Spleen (tissue), 11 donors: Measurements from ENCODE around the gene PTPRG. TPM values are rescaled to one million over a fixed set of nuclear protein-coding genes. Genes with fewer than 3 reads are reported as not detected.

Experiments
- DNase-seq: peaks from one replicate; pipeline ENCODE4 v3.0.0-alpha.2; 2020
- H3K27ac ChIP-seq, 8 donors: fragments of 200-600 bp; sonication (generic) in 7 of 8; 1 replicate in 4 of 8; 2 replicates in 4 of 8; pipeline versions ENCODE4 v1.5.0 to v1.8.0; 2016 to 2021; ENCODE audit warnings: inconsistent platforms in 4 of 8, mild to moderate bottlenecking in 4 of 8, moderate library complexity in 1 of 8
- H3K27me3 ChIP-seq, 7 donors: fragments of 200-600 bp; sonication (generic) in 6 of 7; replicated peaks in 1 of 7; 1 replicate in 4 of 7; 2 replicates in 3 of 7; pipeline versions ENCODE4 v1.5.0 to v1.8.0; 2016 to 2021; ENCODE audit warnings: inconsistent platforms in 3 of 7, mild to moderate bottlenecking in 1 of 7
- H3K36me3 ChIP-seq, 6 donors: fragments of 200-600 bp; sonication (generic) in 5 of 6; 1 replicate in 4 of 6; 2 replicates in 2 of 6; pipeline versions ENCODE4 v1.5.0 to v1.8.0; 2016 to 2021; ENCODE audit warnings: inconsistent platforms in 2 of 6
- H3K4me1 ChIP-seq, 6 donors: fragments of 200-600 bp; sonication (generic) in 5 of 6; 1 replicate in 3 of 6; 2 replicates in 3 of 6; pipeline versions ENCODE4 v1.5.0 to v1.8.0; 2016 to 2021; ENCODE audit warnings: inconsistent platforms in 3 of 6
- H3K4me3 ChIP-seq, 8 donors: fragments of 200-600 bp; sonication (generic) in 7 of 8; 1 replicate in 4 of 8; 2 replicates in 4 of 8; pipeline versions ENCODE4 v1.5.0 to v1.8.0; 2016 to 2021; ENCODE audit warnings: inconsistent platforms in 4 of 8, mild to moderate bottlenecking in 4 of 8, moderate library complexity in 2 of 8
- H3K9me3 ChIP-seq, 8 donors: fragments of 200-600 bp; sonication (generic) in 7 of 8; 1 replicate in 4 of 8; 2 replicates in 4 of 8; pipeline versions ENCODE4 v1.5.0 to v1.8.0; 2016 to 2021; ENCODE audit warnings: inconsistent platforms in 4 of 8
- POLR2A ChIP-seq, 3 donors: fragments of 450-650 bp; IDR thresholded peaks; one replicate each; pipeline ENCODE4 v1.5.1; 2017; ENCODE audit warnings: antibody characterized with exemption in 3 of 3, mild to moderate bottlenecking in 1 of 3
- POLR2AphosphoS5 ChIP-seq, 3 donors: sonication (generic); formaldehyde crosslinking; IDR thresholded peaks; one replicate each; pipeline ENCODE4 v1.5.1; 2017; ENCODE audit warnings: antibody characterized with exemption in 3 of 3
- whole genome bisulfite sequencing, 5 donors: extraction: QIAGEN DNeasy Blood & Tissue Kit in 3 of 5; methylation state at CpG; one replicate each; pipeline versions ENCODE4 v1.1.5 to v1.1.7; 2013 to 2018; 5-methylcytosine and 5-hydroxymethylcytosine counted together
- intact Hi-C: fragments of 100-400 bp; cut with DNase I; formaldehyde crosslinking; loops from one replicate; pipeline ENCODE4 v1.15.0; 2023; ENCODE audit warnings: low total_unique reads
- polyA plus RNA-seq, 3 donors: library from polyadenylated mRNA; stranded (reverse); fragments of 200-250 nt; gene quantifications; one replicate each; pipeline ENCODE4 v1.2.1, GENCODE V29; 2013
- total RNA-seq, 7 donors: library from RNA; depleted of rRNA in 3 of 7; stranded (reverse); fragments of >200 nt in 3 of 7; fragmentation: NEBNext Ultra II Directional in 4 of 7; extraction: Animal tissue kit (Norgen Biotek cat#: 25700) in 4 of 7; gene quantifications; one replicate each; pipeline versions ENCODE4 v1.1.0 to v1.2.1, GENCODE V29; 2016 to 2021
- TF ChIP-seq, protein P1 (sequence below), 11 experiments: fragments of 200-600 bp in 7 of 11; fragments of 450-650 bp in 4 of 11; sonication (generic) in 4 of 11; IDR thresholded peaks in 8 of 11; conservative IDR thresholded peaks in 3 of 11; 1 replicate in 7 of 11; 2 replicates in 4 of 11; pipeline versions ENCODE4 v1.4.0 to v1.8.0; 2016 to 2021; ENCODE audit warnings: antibody characterized with exemption in 11 of 11, inconsistent platforms in 4 of 11, mild to moderate bottlenecking in 1 of 11
- donor health status: healthy with polysubstance abuse.
- donor health status: DM: no; HTN: no; CAD: no; lungs with moderate emphysema.
- donor health status: DM: no; HTN: no; CAD: no.
- donor health status: Bipolar disorder and iron deficiency.
- donor health status: healthy.
- donor health status: DM: no; HTN: no; CAD: no.
- donor health status: DM: yes; HTN: yes; CAD: no.

Gene PTPRG
- total and polyA plus RNA-seq, 10 donors, result 0.89 to 77.0 (median 34.5) TPM

DNA sequence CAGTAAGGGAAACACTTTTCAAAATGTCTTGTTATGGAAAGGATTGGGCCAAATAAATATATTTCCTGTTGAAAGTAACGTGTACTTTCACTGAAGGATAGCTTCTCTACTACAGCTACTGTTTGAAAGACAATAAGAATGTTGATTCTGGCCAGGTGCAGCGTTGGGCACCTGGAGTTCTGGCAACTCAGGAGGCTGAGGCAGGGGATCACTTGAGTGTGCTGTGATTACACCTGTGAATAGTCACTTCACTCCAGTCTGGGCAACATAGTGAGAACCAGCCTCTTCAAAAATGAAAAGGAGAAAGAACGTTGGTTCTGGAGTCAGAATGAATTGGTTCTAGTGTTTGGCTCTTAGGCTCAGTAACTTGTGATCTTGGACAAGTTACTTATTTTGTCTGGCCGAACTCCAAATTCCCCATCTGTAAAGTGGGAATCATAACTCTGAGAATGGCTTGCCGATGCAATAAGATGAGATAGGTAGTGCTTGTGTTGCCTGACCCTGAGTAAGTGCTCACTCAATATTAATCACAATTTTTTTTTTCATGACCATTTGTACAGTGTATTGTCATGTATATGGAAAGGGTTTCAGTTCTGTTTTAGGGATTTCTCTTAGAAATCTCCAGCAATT, 310.8 kb downstream of the PTPRG start:
- Histone ChIP-seq H3K4me3 (no peak overlapping the region), H3K4me1 (peaks cover 0 to 4% (median 0%) of the 10 kb centered on the region in 6 donors), H3K27me3 (no peaks in the 10 kb centered on the region), H3K36me3 (no peaks in the 10 kb centered on the region), H3K9me3 (no peaks in the 10 kb centered on the region), H3K27ac (no peak overlapping the region)
- no peak for DNase-seq
- TF ChIP-seq POLR2A (IDR thresholded peaks at IDR 0.05), result no peak
- intact Hi-C loops, result no loop called here
- 79 to 93% (median 81%) methylated on average over 5 of the region's 5 CpGs for WGBS, 5 donors

DNA sequence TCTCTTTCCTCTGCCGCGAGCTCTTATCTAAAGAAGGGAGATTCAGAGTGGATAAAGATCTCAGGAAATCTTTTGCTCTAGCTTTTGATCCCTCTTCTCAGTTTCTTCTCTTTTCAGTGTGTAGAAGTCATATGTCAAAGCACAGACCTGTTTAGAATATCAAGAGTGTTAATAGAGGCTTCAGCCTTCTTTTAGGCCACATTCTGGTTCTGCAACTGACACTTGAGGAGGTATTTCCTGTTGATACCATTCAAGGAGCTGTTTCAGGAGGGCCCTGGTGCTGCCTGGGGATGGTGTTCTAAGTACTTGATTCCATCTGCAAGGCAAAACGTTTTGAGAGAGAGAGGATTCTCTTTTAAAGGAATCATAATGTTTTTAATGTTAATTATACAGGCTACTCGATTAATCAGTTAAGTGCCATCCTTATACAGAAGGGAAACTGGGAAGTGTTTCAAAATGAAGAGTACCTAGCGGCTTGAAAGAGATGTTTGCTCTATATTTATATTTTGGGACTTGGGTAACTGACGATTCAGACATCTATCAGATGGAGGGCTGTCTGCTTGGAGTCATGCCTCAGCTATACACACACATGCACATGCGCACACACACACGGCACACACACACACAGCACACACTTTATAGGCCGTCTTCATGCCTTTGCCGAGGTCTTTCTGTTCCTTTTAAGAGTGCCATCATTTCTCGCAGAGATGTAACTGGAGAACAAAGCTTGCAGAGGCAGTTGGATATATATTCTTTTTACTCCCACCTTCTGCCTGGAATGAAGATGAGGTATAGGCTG, 313.9 kb downstream of the PTPRG start:
- no peaks in the 10 kb centered on the region for H3K9me3 ChIP-seq
- H3K4me3 ChIP-seq, result no peak overlapping the region
- 74 to 80% (median 77%) methylated on average over 11 of the region's 11 CpGs for WGBS, 5 donors
- H3K27me3 ChIP-seq, result no peaks in the 10 kb centered on the region
- intact Hi-C loops, result no loop called here
- no peak for TF ChIP-seq POLR2A (IDR thresholded peaks at IDR 0.05)
- TF ChIP-seq, protein P1, sequence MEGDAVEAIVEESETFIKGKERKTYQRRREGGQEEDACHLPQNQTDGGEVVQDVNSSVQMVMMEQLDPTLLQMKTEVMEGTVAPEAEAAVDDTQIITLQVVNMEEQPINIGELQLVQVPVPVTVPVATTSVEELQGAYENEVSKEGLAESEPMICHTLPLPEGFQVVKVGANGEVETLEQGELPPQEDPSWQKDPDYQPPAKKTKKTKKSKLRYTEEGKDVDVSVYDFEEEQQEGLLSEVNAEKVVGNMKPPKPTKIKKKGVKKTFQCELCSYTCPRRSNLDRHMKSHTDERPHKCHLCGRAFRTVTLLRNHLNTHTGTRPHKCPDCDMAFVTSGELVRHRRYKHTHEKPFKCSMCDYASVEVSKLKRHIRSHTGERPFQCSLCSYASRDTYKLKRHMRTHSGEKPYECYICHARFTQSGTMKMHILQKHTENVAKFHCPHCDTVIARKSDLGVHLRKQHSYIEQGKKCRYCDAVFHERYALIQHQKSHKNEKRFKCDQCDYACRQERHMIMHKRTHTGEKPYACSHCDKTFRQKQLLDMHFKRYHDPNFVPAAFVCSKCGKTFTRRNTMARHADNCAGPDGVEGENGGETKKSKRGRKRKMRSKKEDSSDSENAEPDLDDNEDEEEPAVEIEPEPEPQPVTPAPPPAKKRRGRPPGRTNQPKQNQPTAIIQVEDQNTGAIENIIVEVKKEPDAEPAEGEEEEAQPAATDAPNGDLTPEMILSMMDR (IDR thresholded peaks at IDR 0.05 in 8 of 11, conservative IDR thresholded peaks at IDR 0.05 in 3 of 11), result no peak
- no peak for TF ChIP-seq POLR2AphosphoS5 (IDR thresholded peaks at IDR 0.05)
- H3K4me1 ChIP-seq, result peaks cover 0 to 4% (median 4%) of the 10 kb centered on the region in 6 donors
- no peak overlapping the region for H3K27ac ChIP-seq
- DNase-seq, result no peak
- H3K36me3 ChIP-seq, result no peaks in the 10 kb centered on the region

DNA sequence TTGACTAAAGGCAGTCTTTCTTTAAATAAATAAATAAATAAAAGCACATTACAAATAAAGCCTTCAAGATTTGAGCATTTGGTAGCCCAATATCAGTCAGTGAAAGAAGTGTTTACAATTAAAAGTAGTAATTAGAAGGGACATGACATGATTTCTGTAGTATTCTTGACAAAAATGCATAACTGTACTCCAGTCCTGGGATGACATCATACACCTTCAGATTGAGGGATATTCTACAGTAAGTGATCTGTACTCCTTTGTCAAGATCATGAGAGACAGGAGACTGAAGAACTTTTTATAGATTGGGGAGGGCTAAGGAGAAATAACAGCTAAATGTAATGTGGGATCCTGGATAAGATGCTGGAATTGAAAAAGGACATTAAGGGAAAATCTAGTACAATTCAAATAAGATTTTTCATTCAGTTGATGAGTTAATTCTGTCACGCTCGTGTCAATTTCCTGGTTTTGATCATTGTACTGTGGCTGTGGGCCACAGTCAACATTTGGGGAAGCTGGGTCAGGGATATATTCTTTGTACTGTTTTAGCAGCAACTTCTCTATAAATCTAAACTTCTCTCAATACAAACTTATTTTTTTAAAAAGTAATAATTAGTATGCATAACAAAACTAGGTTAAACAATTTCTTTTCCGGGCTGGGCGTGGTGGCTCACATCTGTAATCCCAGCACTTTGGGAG, 314.8 kb downstream of the PTPRG start:
- Histone ChIP-seq H3K36me3 (no peaks in the 10 kb centered on the region), H3K27ac (no peak overlapping the region), H3K27me3 (no peaks in the 10 kb centered on the region), H3K4me3 (no peak overlapping the region), H3K4me1 (peaks cover 0 to 4% (median 4%) of the 10 kb centered on the region in 6 donors), H3K9me3 (no peaks in the 10 kb centered on the region)
- TF ChIP-seq, protein P1 (IDR thresholded peaks at IDR 0.05 in 8 of 11, conservative IDR thresholded peaks at IDR 0.05 in 3 of 11), result no peak
- no peak for TF ChIP-seq POLR2AphosphoS5 (IDR thresholded peaks at IDR 0.05)
- no peak for TF ChIP-seq POLR2A (IDR thresholded peaks at IDR 0.05)
- intact Hi-C loops, result no loop called here
- DNase-seq, result no peak
- WGBS, 5 donors, result 70 to 79% (median 76%) methylated on average over 4 of the region's 4 CpGs

DNA sequence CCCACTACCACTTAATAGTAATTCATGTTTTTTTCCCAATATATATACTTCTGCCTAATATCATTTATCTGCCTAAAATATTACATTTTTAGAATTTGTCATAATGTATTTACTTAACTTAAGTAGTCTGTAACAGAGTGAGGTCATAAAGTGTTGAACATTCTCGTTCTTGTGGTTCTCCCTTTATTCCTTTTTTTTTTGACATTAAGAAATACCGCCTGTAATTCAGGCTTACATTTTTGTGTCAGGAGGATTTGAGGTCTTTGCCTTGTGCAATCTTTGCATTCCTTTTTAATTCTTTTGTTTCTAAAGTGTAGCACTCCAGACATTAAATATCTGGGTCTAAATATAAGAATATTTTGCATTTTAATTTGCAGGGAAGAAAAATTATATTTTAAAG, 315.4 kb downstream of the PTPRG start:
- intact Hi-C loops, result no loop called here
- WGBS, 5 donors, result 63 to 74% (median 71%) methylated on average over 2 of the region's 2 CpGs
- Histone ChIP-seq H3K27ac (no peak overlapping the region), H3K9me3 (no peaks in the 10 kb centered on the region), H3K36me3 (no peaks in the 10 kb centered on the region), H3K4me1 (peaks cover 0 to 4% (median 4%) of the 10 kb centered on the region in 6 donors), H3K27me3 (no peaks in the 10 kb centered on the region), H3K4me3 (no peak overlapping the region)
- no peak for DNase-seq
- TF ChIP-seq POLR2AphosphoS5 (IDR thresholded peaks at IDR 0.05) (no peak), POLR2A (IDR thresholded peaks at IDR 0.05) (no peak)
- TF ChIP-seq, protein P1 (IDR thresholded peaks at IDR 0.05 in 8 of 11, conservative IDR thresholded peaks at IDR 0.05 in 3 of 11), result no peak
